Subcutaneous abdominal adipose tissue (tissue), 5 donors: ENCODE measurements around the gene RIN1.
A peak's percentile ranks its signal among the peaks of the same experiment; 100 is the strongest.
"Not testable (repeated sequence)": the region's sequence is repeated elsewhere in the genome, so short reads cannot be mapped to it uniquely, and the experiment has no call there.

ENCODE experiments used
- H3K27ac ChIP-seq: one replicate; pipeline ENCODE4 v1.7.0; 2013; ENCODE audit warnings: low read depth, mild to moderate bottlenecking, inconsistent platforms, low read length, moderate library complexity
- H3K27me3 ChIP-seq, 5 donors: one replicate each; pipeline ENCODE4 v1.7.0; 2013; ENCODE audit warnings: low read length in 5 of 5, inconsistent platforms in 1 of 5; ENCODE audit not compliant: control insufficient read depth in 5 of 5, insufficient read depth in 4 of 5
- H3K36me3 ChIP-seq, 5 donors: one replicate each; pipeline ENCODE4 v1.7.0; 2013; ENCODE audit warnings: low read length in 5 of 5; ENCODE audit not compliant: control insufficient read depth in 5 of 5, insufficient read depth in 5 of 5
- H3K4me1 ChIP-seq, 5 donors: one replicate each; pipeline ENCODE4 v1.7.0; 2013; ENCODE audit warnings: low read length in 5 of 5, mild to moderate bottlenecking in 3 of 5, moderate library complexity in 1 of 5; ENCODE audit not compliant: control insufficient read depth in 5 of 5, insufficient read depth in 5 of 5
- H3K4me3 ChIP-seq, 5 donors: one replicate each; pipeline ENCODE4 v1.7.0; 2013; ENCODE audit warnings: low read length in 5 of 5, low read depth in 1 of 5
- H3K9ac ChIP-seq, 5 donors: one replicate each; pipeline ENCODE4 v1.7.0; 2013; ENCODE audit warnings: low read length in 5 of 5, mild to moderate bottlenecking in 4 of 5, moderate library complexity in 3 of 5
- H3K9me3 ChIP-seq, 5 donors: one replicate each; pipeline ENCODE4 v1.7.0; 2013; ENCODE audit warnings: low read length in 5 of 5; ENCODE audit not compliant: control insufficient read depth in 5 of 5
- donor health status: healthy.
- donor health status: healthy.
- donor health status: healthy.
- donor health status: healthy.
- donor health status: healthy.

The RIN1 gene

DNA sequence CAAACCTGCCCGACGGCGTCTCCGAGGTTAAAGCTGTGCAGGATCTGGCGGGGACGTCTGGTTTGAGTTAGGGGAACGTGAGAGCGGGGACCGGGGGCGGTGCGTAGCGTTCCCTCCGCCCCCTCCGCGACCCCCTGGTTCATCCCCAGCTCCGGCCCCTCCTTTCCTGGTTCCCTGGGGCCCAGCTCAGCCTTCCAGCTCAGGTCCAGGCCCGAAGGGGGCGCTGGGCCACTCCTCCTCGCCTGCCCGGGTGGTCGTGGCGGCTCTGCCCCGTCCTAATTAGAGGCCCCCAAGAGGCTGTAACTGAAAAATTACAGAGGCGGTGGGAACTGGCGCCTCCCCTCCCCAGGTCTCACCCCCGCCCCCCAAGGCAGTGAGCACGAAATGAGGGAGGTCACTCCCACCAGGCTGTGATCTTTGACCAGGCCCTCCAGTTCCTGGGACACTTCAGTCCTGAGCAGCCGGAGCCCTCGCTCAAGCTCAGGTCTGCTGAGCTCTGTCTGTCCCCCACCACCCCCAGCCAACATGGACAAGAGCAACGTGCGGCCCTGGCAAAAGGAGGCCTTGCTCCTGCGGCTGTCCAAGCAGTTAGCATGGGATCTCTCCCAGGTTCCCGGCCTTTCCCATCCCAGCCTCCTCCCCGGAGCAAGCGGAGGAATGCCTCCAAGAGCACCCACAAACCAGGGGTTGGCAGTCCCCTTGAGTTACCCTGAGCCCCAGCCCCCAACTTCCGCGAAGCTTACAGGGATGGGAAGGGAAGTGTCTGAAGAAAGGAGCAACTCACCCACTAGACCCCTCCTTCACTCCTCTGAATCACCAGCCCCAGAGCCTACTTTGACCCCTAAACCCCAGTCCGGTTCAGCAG, 22.7 kb downstream of the RIN1 start:
- H3K9ac ChIP-seq = peak overlapping the region; percentile 35 to 81 (median 72)
- H3K4me1 ChIP-seq = peaks cover 12 to 66% (median 62%) of the 10 kb centered on the region in 5 donors
- no peaks in the 10 kb centered on the region for H3K9me3 ChIP-seq
- no peaks in the 10 kb centered on the region for H3K36me3 ChIP-seq
- no peaks in the 10 kb centered on the region for H3K27me3 ChIP-seq
- H3K27ac ChIP-seq = peak overlapping the region; percentile 80
- peak overlapping the region; percentile 61 to 81 (median 70) for H3K4me3 ChIP-seq

DNA sequence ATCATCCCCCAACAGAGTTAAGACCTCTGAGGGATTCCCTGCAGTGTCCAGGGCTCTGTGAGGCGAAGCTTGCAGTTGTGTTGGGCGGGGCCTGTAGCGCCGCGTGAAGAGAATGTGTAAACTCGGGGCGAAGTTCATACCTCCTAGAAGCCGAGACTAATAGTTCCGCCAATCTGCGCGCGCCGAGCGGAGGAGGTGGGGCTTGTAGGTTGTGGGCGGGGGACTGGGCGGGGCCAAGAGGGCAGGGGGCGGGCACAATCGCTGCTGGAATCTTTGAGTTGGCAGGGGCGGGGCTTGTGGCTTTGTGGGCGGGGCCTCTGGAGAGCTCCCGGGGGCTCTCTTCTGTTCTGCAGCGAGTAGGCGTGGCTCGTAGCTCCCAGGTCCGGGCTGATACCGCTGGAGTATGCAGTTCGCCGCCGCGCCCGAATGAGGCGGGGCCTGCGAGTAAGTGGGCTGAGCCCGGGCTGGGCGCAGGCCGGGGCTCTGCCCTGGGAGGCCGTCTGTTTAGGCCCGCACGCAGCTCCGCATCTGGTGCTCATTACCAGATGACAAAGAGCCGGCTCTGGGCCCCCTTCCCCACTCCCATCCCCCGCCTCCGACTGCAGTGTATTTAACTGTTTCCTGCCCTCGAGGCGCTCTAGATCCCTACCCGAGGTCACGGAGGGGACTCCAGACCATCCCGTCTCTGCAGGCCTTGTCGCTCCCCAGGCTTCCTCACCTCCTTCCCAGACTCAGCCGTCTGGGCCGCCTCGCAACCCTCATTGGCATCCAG, 23.5 kb downstream of the RIN1 start:
- H3K9me3 ChIP-seq = no peaks in the 10 kb centered on the region
- peak overlapping the region; percentile 72 to 86 (median 78) for H3K4me3 ChIP-seq
- H3K9ac ChIP-seq = peak overlapping the region in 4 of 5 donors; percentile 58 to 80 (median 69)
- peak overlapping the region; percentile 80 for H3K27ac ChIP-seq
- no peaks in the 10 kb centered on the region for H3K27me3 ChIP-seq
- peaks cover 5 to 58% (median 54%) of the 10 kb centered on the region in 5 donors for H3K4me1 ChIP-seq
- no peaks in the 10 kb centered on the region for H3K36me3 ChIP-seq

DNA sequence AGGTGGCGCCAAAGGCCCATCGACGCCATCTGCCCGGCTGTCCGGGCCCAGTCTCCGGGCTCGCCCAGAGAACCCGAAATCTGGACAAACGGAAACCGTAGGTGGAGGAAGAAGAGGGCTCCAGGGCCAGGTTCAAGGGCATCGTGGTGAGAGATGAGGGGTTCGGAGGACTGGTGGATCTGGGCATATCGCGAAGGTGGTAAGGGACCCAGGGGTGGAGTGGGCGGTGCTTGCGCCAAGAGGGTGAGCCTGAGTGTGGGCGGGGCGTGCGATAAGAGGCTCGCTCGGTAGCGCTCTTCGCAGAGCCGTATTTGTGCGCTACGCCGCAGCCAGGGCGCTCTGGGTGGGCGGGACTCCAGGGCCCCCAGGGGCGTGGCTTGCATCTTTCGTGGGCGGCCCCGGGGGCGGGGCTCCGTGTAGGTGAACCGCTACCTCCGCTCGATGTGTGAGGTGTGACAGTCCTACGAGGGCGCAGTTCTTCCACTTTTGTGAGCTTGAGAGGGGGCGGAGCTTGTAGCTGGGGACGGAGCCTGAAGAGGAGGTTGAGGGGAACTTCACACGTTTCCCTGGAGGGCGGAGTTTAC, 24.2 kb downstream of the RIN1 start:
- Histone ChIP-seq H3K27ac (peak overlapping the region; percentile 72), H3K27me3 (no peaks in the 10 kb centered on the region), H3K4me3 (peak overlapping the region; percentile 72 to 86 (median 75)), H3K9ac (peak overlapping the region in 4 of 5 donors; percentile 58 to 79 (median 62)), H3K9me3 (no peaks in the 10 kb centered on the region), H3K4me1 (peaks cover 3 to 51% (median 47%) of the 10 kb centered on the region in 5 donors), H3K36me3 (no peaks in the 10 kb centered on the region)

DNA sequence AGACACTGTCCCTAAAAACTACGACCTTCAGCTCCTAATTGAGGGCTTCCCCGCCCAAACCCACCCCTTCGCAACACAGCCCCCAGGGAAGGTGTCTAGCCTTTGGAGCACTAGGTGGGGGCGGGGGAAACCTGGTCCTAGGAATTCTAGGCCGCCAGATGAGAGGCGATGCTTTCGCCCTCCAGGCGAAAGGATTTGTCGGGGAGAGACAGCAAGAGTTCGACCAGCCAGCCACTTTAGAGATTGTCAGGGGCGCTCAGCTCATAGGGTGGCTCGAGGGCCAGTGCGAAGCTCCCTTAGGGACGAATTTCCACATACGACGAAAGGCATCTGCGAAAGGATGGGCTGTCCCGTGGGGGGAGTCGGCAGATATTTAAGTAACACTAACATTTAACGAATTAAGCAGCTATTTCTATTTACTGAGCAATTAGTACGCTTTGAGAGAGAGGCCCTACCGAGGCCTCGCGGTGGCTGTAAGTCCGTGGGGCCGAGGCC, 24.7 kb downstream of the RIN1 start:
- no peaks in the 10 kb centered on the region for H3K9me3 ChIP-seq
- peak overlapping the region; percentile 72 for H3K27ac ChIP-seq
- H3K4me3 ChIP-seq = peak overlapping the region in 3 of 5 donors; percentile 74 to 75 (median 75)
- no peaks in the 10 kb centered on the region for H3K36me3 ChIP-seq
- no peaks in the 10 kb centered on the region for H3K27me3 ChIP-seq
- peak overlapping the region in 4 of 5 donors; percentile 57 to 64 (median 58) for H3K9ac ChIP-seq
- H3K4me1 ChIP-seq = peaks cover 3 to 48% (median 43%) of the 10 kb centered on the region in 5 donors

DNA sequence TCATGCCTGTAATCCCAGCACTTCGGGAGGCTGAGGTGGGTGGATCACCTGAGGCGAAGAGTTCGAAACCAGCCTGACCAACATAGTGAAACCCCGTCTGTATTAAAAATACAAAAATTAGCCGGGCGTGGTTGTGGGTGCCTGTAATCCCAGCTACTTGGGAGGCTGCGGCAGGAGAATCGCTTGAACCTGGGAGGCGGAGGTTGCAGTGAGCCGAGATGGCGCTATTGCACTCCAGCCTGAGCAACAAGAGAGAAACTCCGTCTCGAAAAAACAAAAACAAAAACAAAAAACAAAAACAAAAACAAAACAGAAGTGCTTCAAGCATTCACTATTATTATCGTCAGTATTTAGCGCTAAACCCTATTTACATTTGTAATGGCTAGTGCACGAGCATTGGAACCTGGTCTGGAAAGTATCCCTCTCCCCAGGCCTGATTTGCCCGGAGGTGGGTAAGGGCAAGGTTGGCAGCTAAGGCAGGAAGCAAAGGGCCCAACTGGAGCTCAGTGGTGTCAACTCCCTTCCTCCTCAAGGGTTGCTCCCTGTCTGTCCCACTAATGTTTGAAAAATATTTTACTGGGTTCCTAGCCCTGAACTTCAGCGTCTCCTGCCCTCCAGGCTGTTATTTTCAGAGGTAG, 25.3 kb downstream of the RIN1 start:
- not testable (repeated sequence) for H3K27ac ChIP-seq, H3K9me3 ChIP-seq, H3K27me3 ChIP-seq, H3K4me3 ChIP-seq, H3K36me3 ChIP-seq
- peak overlapping the region in 1 of 5 donors; percentile 14 for H3K9ac ChIP-seq
- H3K4me1 ChIP-seq = peaks cover 3 to 42% (median 37%) of the 10 kb centered on the region in 5 donors

DNA sequence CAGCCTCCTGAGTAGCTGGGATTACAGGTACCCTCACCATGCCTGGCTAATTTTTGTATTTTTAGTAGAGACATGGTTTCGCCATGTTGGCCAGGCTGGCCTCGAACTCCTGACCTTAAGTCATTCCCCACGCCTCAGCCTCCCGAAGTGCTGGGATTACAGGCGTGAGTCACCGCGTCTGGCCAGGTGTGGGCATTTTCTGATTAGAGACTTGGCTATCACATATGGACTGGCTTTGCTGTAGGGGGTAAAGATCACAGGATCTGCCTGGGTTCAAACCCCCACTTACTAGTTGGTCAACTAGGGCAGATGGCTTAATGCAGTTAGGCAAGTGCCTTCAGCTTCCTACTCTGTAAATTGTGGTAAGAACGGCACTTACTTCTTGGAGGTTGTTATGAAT, 25.9 kb downstream of the RIN1 start:
- Histone ChIP-seq H3K27ac (no peak overlapping the region), H3K27me3 (no peaks in the 10 kb centered on the region), H3K4me1 (peaks cover 3 to 36% (median 31%) of the 10 kb centered on the region in 5 donors), H3K4me3 (no peak overlapping the region), H3K9me3 (no peaks in the 10 kb centered on the region), H3K9ac (no peak overlapping the region), H3K36me3 (no peaks in the 10 kb centered on the region)

DNA sequence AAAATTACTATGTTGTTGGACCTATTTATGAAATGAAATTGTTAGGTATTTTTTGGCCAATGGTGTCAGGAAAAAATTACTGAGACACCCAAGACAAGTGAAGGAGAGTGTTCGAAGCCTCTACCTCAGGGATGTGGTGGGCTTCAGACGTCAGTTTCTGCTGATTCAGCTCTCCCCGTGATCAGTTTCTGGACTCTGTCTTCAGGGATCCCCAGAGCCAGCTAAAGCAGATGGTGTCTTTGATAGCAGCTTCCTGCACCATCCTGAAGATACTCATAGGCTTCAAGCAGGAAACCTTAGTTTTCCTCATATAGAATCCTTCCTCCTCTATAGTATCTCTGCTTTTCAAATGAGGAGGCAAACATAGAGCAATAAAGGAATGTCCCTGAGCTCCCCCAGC, 26.8 kb downstream of the RIN1 start:
- Histone ChIP-seq H3K9me3 (no peaks in the 10 kb centered on the region), H3K4me1 (peaks cover 1 to 27% (median 23%) of the 10 kb centered on the region in 5 donors), H3K36me3 (no peaks in the 10 kb centered on the region)

DNA sequence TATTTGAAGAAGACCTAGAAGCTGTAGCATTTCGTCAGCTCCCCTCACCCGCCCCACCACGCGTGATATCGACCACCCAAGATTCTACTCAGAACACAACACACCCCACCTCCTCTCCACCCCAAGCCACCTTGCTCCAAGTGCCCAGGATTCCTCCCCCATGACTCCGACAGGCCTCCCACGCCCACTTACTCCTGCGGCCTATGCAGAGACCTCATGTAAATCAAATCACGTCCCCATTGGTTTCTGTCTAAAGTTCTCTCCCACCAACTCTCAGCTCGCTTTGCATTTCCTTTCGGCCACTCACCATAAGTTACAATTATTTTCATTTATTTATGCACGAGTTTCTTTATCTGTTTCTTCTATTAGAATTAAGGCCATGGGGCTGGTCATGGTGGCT, 33.6 kb downstream of the RIN1 start:
- H3K4me3 ChIP-seq = no peak overlapping the region
- no peaks in the 10 kb centered on the region for H3K4me1 ChIP-seq
- no peak overlapping the region for H3K9ac ChIP-seq
- H3K36me3 ChIP-seq = no peaks in the 10 kb centered on the region
- H3K9me3 ChIP-seq = no peaks in the 10 kb centered on the region
- H3K27me3 ChIP-seq = no peaks in the 10 kb centered on the region
- H3K27ac ChIP-seq = no peak overlapping the region

More for the DNA sequence above, 26.8 kb downstream of the RIN1 start:
- no peaks in the 10 kb centered on the region for H3K27me3 ChIP-seq
- H3K9ac ChIP-seq = no peak overlapping the region
- H3K4me3 ChIP-seq = no peak overlapping the region
- H3K27ac ChIP-seq = no peak overlapping the region

DNA sequence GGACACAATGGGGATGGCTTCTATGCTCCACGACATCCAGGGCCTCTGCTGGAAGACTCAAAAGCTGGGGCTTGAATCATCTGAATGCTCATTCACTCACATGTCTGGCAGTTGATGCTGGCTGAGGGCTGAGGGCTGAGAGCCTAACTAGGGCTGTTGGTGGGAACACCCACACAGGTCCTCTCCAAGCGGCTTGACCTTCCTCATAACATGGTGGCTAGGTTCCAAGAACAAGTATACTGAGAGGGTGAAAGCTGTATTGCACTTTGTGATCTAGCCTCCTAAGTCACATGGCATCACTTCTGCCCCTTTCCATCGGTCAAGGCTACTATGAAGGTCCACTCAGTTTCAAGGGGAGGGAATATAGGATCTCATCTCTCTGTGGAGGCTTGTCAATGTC, 37.0 kb downstream of the RIN1 start:
- no peak overlapping the region for H3K27ac ChIP-seq
- H3K27me3 ChIP-seq = peaks cover 3 to 18% (median 9%) of the 10 kb centered on the region in 5 donors
- no peaks in the 10 kb centered on the region for H3K4me1 ChIP-seq
- no peak overlapping the region for H3K9ac ChIP-seq
- no peak overlapping the region for H3K4me3 ChIP-seq
- H3K9me3 ChIP-seq = no peaks in the 10 kb centered on the region
- no peaks in the 10 kb centered on the region for H3K36me3 ChIP-seq
